HG02759 (cell line): ENCODE measurements around the gene PRPF4.
"Not testable (repeated sequence)": the region's sequence is repeated elsewhere in the genome, so short reads cannot be mapped to it uniquely, and the experiment has no call there.

Source experiments
- ATAC-seq: cut with Tn5 transposase; IDR thresholded peaks from one replicate; pipeline ENCODE4 v1.9.1; 2021; ENCODE audit warnings: mild to moderate bottlenecking, moderate library complexity; ENCODE audit not compliant: unreplicated experiment

The PRPF4 gene

DNA sequence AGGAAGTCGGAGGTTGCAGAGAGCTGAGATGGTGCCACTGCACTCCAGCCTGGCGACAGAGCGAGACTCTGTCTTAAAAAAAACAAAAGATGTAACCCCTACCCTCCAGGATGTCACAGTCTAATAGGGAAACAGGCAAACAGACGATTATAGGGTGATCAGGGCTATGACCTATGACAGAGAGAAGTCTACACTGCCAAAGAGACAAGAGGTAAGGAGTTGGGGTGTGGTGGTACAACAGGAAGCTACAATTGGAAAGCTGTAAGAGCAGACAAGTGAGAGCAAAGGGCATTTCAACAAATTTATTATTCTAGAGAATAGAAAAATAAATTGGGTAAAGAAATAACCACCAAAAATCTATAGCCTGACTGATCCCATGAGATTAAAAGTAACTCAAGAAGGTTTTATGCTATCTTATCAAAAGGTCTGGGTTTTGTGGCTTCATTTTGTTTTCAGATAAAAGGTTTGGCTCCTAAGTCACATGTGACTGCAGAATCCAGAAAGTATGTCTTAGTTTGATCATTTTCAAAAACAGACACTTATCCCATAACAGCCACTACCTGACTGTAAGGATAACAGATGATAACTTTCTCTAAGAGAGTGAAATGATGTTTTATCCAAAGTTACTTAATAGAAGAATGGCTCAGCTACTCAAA, 7.4 kb upstream of the PRPF4 start:
- ATAC-seq = no peak

DNA sequence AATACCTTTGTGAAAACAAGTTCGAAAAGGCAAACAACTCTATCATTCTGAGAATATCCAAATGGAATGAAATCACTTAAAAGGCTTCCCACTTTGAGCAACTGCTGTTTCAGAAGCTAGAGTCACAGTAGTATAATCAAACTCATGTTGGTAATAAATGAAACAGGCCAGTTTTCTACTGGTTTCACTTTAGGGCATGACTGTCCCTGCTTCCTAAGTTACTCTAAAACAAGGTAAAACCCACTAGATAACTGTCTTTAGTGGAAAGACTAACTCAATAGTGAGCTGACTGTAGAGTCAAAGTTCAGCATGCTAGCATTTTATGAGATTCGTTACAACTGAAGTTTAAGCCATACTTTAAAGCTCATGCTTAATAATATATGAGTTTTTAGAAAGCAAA, 6.1 kb upstream of the PRPF4 start:
- ATAC-seq = no peak

DNA sequence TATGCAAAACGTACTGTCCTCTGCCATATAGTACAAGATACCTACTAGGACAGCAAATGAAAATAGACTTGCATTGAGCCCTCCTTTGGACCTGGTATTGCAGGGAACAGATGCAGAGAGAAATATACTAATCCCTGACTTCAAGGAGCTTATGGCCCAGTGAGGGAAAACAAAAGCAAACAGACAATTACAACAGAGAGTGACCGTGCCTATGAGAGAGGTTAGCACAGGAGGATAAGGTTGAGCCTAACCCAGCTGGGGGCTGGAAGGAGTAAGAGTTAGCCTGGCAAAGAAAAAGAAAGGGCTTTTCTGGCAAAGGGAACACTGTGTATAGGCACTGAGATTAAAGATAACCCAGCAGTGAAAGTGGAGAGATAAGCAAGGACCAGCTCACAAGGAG, 5.6 kb upstream of the PRPF4 start:
- ATAC-seq = no peak

DNA sequence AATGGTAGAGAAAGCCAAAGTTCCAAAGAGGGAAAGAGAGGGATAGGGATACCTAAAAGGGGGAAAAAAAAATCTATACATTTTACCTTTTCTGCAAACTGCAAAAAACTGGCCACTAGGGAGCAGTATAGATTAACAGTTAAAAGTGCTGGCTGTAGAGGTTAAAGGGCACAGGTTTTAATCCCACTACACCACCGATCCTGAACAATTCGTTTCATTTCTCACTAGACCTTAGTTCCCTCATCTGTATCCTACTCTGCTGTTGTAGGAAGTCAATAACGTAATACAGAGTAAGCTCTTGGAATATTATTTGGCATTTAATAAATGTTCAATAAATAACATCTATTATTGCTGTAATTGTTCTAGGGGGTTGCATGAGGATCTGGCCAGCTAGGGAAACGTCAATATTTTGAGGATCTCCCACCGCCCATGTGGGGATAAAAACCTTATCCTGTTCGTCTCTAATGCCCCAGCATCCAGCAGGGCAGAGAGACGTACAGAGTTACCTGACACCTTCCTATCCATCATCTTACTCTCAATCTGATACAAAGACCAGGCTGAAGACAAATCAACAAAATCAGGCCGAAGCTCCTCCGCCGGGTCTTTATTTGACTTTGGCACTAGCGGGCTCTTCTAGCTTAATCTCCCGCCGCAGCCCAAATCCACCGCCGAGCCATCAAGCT, 843 bp upstream of the PRPF4 start:
- no peak for ATAC-seq

DNA sequence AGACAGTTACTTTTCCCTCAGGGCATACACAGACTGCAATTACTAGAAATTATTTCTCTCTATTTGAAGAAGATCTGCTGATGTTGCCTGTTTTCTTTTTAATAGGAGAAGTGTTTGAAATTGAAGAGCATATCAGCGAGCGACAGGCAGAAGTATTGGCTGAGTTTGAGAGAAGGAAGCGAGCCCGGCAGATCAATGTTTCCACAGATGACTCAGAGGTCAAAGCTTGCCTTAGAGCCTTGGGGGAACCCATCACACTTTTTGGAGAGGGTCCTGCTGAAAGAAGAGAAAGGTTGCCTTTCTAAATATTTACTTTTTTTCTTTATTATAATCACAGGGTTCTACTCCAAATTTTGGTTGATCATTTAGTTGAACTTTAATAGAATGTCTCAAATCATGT, 3.4 kb downstream of the PRPF4 start:
- ATAC-seq = no peak

DNA sequence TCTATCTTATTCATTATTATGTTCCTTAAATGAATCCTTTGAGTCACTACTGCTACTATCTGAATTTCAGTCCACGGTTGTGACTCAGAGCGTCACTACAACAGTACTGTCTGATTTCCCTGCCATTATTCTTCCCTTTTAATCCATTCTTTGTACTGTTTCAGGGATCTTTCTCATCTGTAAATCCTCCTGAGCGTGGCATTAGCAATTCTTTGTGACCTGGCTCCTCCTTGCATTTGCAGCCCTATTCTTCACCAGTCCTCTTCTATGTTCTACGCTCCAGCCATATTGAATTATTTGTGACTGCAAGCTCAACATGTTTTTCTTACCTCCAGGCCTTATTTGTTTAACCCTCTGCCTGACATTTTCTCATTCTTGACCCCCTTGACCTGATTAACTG, 5.9 kb downstream of the PRPF4 start:
- no peak for ATAC-seq

DNA sequence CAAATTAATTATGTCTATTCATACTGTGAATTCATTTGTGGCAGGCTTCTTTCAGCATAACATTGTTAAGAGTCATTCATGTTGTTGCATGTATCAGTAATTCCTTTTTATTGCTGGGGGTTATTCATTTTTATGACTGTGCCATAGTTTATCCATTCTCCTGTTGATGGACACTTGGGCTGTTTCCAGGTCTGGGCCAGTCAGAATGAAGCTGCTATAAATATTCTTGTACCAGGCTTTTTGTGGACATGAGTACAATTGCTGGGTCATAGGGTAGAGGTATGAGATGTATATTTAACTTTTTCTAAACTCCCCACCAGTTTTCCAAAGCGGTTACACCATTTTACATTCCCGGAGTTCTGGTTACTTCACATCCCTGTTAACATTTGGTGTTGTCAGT, 13.6 kb downstream of the PRPF4 start:
- ATAC-seq = no peak

DNA sequence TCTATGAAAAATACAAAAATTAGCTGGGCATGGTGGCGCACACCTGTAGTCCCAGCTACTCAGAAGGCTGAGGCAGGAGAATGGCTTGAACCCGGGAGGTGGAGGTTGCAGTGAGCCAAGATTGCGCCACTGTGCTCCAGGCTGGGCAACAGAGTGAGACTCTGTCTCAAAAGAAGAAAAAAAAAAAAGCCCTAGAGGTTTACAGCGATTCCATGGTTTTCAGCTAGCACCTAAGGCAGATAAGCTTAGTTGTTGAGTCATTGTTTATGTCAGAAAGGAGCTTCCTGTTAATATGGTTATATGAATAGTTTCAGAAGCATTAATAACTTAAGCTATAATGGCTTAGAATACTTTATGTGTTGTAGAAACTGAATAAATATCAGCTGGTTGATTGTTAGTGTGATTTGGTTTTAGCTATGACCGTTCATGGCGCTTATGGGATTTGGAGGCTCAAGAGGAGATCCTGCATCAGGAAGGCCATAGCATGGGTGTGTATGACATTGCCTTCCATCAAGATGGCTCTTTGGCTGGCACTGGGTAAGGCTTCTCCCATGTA, 14.7 kb downstream of the PRPF4 start:
- ATAC-seq = no peak

DNA sequence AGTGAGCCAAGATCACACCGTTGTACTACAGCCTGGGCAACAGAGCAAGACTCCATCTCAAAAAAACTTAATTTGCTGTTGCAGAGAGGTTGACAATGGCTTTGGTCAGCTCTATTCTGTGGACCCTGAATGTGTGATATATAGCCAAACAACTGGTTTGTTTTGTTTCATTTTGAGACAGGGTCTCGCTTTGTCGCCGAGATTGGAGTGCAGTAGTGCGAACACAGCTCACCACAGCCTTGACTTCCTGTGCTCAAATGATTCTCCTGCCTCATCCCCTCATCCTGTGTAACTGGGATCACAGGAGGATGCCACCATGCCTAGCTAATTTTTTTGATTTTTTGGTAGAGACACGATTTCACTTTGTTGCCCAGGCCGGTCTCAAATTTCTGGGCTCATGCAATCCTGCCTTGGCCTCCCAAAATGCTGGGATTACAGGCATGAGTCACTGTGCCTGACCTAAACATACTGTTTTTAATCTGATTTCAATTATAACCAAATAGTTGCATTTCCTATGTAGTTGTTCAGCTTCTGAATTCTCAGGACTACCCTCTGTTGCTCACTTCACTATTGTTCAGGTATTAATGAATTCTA, 17.9 kb downstream of the PRPF4 start:
- ATAC-seq = no peak

DNA sequence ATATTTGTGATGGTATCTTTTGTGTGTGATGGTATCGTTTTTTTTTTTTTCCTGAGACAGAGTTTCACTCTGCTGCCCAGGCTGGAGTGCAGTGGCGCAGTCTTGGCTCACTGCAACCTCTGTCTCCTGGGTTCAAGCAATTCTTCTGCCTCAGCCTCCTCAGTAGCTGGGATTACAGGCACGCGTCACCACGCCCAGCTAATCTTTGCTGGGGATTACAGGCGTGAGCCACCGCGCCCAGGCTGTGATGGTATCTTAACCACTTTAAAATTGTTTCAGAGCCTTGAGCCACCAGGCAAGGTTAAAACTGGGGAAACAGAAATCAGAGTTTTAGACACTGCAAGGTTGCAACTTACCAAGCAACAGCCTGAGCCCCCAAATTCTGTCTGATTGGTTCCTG, 20.8 kb downstream of the PRPF4 start:
- not testable (repeated sequence) for ATAC-seq

DNA sequence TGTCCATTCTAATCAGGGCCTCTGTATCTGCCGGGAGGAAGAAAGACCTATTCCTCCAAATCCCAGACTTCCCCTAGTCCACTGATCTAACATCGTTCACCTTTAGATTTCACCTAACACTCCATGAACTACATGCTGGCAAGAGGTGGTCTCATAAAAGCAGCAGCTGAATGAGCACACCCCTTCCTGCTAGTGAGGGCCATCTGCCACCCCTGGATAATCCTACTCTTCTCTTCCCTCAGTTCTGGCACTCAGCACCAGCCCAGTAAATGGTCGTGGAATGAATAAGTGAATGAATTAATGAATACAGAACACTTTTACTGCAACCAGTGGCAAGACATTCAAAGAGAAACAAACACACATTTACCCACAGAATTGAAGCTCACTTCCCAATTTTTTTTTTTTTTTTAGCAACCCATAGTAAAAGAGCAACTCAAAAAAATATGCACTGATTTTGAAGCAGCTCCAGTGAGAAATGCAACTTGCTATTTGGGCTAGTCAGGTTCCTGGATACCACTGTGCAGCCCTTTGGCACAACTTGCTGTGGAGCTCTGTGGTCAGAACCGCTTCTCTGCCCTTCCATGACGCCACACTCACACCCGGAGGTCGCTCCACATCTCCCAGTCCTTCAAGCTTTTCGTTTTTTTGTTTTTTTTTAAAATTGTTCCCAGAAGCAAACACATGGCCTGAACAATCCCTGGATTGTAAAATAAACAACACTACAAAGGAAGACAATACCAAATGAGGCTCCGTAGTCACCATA, 21.5 kb downstream of the PRPF4 start:
- ATAC-seq = no peak

DNA sequence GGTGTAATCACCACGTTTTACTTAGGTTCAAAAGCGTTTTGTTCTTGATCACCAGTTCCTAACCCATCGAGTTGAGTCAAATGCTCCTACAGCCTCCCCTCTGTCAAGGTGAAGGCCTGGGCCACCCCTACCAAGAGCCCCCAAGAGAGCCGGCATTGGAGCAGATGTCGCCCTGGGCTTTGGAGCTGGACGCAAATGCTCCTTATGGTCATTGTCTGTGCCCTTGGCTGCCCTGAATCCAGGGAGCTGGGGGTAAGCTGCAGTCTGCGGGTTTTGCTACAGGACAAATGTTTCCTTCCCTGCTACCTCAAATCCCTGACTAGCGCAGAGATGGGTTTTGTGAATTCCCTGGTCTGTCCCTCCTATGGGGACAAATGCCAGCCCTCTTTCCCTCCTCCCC, 22.9 kb downstream of the PRPF4 start:
- ATAC-seq = no peak

DNA sequence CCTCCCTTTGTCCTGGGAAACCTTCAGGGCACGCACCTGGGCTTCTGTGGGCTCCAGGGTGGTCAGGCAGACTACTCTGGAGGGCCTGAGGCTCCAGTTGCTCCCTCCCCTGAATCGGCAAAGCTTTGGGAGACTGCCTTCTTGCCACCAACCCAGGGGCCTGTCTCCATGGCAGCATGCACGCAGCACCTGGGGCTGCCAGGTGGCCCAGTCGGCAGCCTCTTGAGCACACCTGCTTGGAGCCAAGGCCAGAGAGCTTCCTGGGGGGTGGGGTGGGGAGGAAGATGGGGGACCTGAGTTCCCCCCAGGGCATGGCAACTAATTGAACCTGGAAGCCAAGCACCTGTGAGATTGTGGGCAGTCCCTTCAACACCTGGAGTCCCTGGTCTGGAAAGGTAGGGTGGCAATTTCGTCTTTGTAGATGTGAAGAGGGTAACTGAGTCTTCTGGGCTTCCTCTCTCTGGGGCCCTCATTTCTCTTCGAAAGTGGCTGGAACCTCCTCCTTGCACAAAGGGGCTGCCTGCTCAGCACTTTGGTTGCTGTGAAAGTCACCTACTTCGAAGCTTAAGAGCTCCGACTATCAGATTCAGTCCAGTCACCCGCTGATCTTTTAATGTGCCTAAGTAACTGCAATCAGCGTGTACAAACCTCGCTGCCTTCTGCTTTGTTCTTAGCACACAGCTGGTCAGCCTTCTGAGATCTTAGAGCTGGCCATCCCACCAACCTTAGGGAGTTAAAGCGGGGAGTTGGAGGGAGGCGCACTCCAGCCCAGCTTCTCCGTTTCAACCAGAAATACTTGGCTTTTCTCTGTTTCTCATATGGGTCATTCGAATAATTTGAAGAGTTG, 23.7 kb downstream of the PRPF4 start:
- no peak for ATAC-seq

DNA sequence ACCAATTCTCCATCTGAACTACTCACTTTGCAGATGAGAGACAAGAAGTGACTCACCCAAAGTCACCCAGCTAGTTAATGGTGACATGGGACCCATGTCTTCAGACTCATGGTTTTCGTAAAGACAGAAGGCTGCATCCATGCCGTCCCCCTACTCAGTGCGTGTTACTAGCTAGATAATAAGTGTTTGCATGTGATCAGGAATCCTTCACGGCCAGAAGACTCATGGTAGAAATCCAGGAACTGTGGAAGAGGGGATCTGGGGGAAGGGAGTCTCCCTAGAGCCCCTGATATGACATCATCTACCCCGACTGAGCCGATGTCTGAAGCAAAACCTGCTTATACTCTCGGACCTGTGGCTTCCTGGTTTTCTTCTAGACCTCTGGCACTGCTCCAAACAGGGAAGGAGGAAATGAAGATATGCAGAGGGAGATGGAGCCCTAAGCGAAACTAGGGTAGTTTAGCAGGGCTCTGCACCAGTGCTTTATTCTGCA, 24.4 kb downstream of the PRPF4 start:
- ATAC-seq = no peak

DNA sequence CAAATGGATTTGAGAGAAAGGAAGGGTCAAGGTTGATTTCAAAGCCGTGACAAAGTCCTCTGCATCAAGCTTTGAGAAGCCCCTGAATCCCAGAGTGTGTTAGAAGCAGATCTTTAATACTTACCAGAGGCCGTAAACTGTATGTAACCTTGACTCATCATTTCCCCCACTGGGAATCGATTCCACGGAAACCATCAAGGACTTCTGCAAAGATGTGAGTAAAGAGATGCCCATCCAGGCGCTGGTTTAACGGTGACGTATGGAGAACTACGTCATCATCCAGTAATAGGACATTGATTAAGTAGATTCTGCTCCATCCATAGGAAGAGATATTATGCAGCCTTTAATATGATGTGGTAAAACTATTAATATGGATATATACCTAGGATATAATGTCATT, 26.1 kb downstream of the PRPF4 start:
- no peak for ATAC-seq

DNA sequence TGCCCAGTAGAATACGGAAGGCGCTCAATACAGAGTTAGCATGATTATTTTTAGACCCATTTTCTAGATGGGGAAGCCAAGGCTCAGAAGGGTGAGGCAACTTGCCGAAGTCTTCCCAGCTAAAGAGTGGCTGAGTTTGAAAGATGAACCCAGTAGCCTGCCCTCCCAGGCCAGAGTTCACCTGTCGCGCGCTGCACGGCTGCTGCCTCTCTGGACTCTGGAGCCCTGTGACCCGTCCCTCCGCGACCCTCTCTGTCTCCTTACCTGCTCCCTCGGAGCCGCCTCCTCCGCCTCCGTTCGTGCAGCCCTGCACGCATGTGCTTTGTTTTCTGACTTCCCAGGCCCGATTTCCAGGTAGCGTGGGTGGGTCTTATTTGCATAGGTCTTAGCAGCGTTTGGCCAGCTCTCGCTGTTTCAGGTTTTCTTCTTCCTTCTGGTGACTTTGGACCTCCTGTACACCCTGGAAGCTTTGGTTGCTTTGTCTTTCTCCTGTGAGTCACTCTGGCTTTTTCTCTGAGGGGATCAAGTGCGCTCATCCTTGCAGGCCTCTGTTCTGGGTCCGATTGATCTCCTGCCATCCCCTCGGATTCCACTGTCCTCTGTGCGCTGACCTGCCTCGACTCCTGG, 27.4 kb downstream of the PRPF4 start, which contains the start of gene RNF183:
Gene RNF183, minus strand, starts transcription at position 585 of the 627 bp plus-strand sequence. CDS start 5,192 bp downstream, outside the sequence.
- no peak for ATAC-seq

DNA sequence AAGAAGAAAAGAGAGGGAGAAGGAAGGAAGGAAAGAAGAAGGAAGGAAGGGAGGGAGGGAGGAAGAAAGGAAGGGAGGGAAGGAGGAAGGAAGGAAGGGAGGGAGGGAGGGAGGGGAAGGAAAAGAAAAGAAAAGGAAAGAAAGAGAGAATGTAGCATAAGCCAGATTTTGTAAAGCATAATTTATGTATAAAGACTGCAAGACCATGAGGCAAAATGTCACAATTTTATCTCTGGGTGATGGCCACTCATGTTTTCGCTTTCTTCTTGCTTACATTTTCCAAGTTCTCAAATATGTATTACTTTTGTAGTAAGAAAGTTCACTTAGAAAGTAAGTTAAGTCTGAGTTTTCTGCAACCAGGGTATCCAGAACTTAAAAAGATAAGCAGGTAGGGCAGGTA, 31.1 kb downstream of the PRPF4 start:
- no peak for ATAC-seq

DNA sequence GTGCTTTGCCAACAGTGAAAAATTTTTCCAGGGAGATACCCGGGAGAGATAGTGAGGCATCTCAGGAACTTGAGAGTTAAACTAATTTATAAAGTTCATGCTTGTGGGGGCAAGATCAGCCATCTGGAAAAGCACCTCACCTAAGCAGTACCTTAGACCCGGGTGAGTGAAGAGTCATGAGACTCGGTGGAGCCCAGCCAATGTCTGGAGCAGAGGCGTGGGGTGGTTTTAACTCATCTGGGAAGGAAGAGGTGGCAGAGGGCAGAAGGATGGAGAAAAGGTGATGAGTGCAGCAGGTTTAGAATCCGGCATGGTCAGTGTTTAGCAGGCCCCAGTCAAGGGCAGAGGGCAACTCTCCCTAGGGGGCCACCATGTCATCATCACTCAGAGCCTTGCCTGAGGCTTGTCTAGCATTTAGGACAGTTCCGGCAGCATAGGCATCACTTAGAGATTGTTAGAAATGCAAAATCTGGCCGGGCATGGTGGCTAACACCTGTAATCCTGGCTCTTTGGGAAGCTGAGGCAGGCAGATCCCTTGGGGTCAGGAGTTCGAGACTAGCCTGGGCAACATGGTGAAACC, 32.0 kb downstream of the PRPF4 start:
- ATAC-seq = no peak

DNA sequence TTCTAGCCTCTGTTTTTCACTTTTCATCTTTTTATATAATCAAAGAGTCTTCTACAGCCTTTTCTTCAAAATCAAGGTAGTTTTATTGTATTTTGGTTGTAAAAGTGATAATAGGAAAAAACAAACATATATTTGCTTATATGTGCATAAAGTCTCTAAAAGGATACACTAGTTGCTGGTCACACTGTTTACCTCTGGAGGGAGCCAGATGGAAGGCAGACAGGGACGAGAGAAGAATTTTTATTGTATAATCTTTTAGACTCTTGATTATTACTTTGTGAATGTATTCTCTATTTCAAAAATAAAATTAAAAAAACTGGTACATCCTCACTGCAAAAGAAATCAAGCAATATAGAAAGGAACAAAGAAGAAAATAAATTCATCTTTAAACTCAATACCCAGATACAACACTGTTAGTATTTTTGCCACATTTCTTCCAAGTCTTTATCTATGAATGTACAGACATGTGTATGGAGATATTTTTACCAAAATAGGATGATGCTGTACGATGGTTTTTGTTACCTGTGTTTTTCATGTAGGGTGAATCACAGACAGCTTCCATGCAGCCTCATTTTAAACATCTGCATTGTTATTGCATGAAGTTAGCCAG, 33.9 kb downstream of the PRPF4 start:
- no peak for ATAC-seq
